HS-27A (cell line): Measurements from ENCODE around the gene RGS7.
"Not testable (repeated sequence)": the region's sequence is repeated elsewhere in the genome, so short reads cannot be mapped to it uniquely, and the experiment has no call there.

ENCODE experiments used
- DNase-seq: peaks from one replicate; pipeline ENCODE4 v3.0.0-alpha.2; 2012; ENCODE audit warnings: low read depth, missing footprints

RGS7 gene

GRCh38 chr1:241331328-241332036 lies 25.5 kb downstream of the RGS7 start:
- DNase-seq = no peak

GRCh38 chr1:241330619-241331327 lies 26.2 kb downstream of the RGS7 start:
- no peak for DNase-seq

- DNase-seq = no peak
These were observed 31.5 kb downstream of the RGS7 start for GRCh38 chr1:241325456-241325855.

GRCh38 chr1:241323514-241324195 lies 33.4 kb downstream of the RGS7 start:
- no peak for DNase-seq

GRCh38 chr1:241317676-241318075 lies 39.3 kb downstream of the RGS7 start:
- no peak for DNase-seq

- DNase-seq = no peak
These were observed 40.6 kb downstream of the RGS7 start for GRCh38 chr1:241316372-241316771.

GRCh38 chr1:241311056-241311746 lies 45.8 kb downstream of the RGS7 start:
- DNase-seq = no peak

GRCh38 chr1:241310451-241310850 lies 46.6 kb downstream of the RGS7 start:
- peak; percentile 17 for DNase-seq

- DNase-seq = no peak
These were observed 47.4 kb downstream of the RGS7 start for GRCh38 chr1:241309651-241310050.

- DNase-seq = no peak
These were observed 48.5 kb downstream of the RGS7 start for GRCh38 chr1:241308471-241308870.

- DNase-seq = no peak
These were observed 49.0 kb downstream of the RGS7 start for GRCh38 chr1:241308011-241308410.

GRCh38 chr1:241306125-241306790 lies 50.7 kb downstream of the RGS7 start:
- no peak for DNase-seq

- not testable (repeated sequence) for DNase-seq
These were observed 55.0 kb downstream of the RGS7 start for GRCh38 chr1:241302024-241302423.

GRCh38 chr1:241299347-241299746 lies 57.7 kb downstream of the RGS7 start:
- DNase-seq = no peak

GRCh38 chr1:241292973-241293372 lies 64.0 kb downstream of the RGS7 start:
- no peak for DNase-seq

GRCh38 chr1:241291548-241291947 lies 65.5 kb downstream of the RGS7 start:
- DNase-seq = not testable (repeated sequence)

- DNase-seq = no peak
These were observed 70.5 kb downstream of the RGS7 start for GRCh38 chr1:241286486-241286885.

GRCh38 chr1:241276391-241276790 lies 80.6 kb downstream of the RGS7 start:
- DNase-seq = no peak

GRCh38 chr1:241275981-241276380 lies 81.0 kb downstream of the RGS7 start:
- DNase-seq = no peak

- DNase-seq = no peak
These were observed 81.8 kb downstream of the RGS7 start for GRCh38 chr1:241275226-241275625.

GRCh38 chr1:241274693-241275092 lies 82.3 kb downstream of the RGS7 start:
- no peak for DNase-seq

- DNase-seq = no peak
These were observed 84.2 kb downstream of the RGS7 start for GRCh38 chr1:241272828-241273227.
